ENCODE measurements around the gene THADA.
"Not testable (repeated sequence)": the region's sequence is repeated elsewhere in the genome, so short reads cannot be mapped to it uniquely, and the experiment has no call there.

Gene THADA

GRCh38 chr2:43462866-43463641 is 132.8 kb downstream of the THADA start:
- DNase-seq = no peak

GRCh38 chr2:43461453-43462073 is 134.3 kb downstream of the THADA start:
- DNase-seq = no peak

DNA sequence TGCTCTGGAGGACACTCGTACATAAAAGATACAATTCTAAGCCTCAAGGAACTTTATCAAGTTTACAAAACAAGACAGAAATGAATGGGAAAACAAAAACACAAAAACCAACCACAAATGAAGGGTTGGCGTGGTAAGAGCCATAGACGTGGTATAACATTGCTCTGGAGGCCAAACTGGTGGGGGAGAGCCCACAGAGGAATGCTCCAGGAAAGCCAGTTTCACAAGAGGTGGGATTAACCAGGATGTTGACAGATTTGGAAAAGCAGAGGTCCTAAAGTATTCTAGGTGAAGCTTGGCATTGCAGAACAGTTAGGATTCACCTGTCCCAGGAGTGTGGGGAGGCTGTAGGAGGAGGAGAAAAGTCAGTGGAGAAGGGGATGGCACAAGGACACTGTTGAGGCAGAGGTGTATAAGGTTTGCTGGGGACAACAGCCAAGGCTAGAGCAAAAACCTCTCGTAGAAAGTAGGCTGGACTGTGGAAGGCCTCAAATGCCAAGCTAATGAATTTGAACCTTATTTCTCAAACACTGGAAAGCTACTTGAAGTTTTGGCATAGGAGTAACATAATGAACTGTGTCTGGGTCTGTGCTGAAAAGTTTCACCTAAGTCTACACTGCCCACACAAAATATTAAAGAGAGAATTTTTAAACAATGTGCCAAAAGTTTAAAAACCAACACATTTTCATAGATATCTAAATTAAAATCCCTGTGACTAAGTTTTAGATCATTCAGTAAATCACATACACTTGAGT is 135.1 kb downstream of the THADA start:
- no peak for DNase-seq

- no peak for DNase-seq
Measured at GRCh38 chr2:43460174-43460546, 135.7 kb downstream of the THADA start.

DNA sequence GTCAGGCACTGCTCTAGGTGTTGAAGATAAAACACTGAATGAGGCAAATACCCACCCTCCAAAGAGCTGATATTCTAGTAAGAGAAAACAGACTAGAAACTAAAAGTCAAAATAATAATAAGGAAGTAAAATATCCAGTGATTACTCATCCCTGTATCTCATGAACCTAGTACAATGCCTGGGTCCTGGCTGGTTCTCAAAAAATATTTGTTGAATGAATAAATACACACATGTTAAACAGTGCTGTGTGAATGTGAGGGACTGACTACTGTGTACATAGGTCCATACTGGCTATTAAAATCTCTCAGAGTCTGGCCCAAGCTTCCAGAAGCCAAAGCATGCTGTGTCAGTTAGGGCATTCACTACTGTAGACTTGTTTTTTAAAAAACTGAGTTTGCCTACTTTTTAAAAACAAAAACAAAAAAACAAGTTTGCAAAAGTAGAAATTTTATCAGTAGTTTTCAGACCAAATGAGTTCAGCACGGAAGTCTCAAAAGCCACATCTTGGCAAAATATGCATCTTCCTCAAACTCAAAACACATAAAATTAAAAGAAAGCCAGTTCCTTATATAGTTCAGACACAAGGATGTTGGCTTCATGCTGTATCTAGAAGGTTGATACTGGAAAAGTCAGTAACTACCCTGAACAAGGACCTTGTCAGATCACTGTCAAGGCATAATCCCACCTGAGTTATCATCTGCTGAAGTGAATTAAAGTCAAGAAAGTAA is 136.2 kb downstream of the THADA start:
- DNase-seq = no peak

DNA sequence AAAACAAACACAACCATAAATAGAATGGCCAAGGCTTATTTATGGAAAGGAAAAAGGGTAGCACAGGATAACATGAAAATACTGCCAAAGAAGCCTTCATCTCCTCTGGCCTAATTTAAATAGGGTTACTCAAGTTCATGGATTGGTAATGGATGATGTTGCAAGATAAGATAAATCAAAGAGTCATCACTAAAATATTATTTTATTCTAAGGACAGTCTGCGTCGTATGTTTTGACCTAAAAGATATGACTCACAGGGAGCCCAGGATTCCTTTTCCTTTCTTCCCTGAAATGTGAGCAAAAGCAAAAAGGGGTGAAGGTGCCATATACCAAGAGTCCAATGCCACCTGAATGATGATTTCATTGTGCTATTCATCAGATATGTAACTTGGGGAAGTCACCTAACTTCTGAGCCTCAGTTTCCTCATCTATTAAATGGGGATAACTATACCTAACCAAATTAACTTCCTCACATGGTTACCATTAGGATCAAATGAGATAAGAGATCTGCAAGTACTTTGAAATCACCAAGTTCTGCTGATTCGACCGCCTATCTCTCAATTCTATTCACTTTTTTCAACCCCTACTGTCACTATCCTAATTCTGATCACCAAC is 137.7 kb downstream of the THADA start:
- DNase-seq = no peak

GRCh38 chr2:43455731-43456642 is 139.9 kb downstream of the THADA start:
- no peak for DNase-seq

DNA sequence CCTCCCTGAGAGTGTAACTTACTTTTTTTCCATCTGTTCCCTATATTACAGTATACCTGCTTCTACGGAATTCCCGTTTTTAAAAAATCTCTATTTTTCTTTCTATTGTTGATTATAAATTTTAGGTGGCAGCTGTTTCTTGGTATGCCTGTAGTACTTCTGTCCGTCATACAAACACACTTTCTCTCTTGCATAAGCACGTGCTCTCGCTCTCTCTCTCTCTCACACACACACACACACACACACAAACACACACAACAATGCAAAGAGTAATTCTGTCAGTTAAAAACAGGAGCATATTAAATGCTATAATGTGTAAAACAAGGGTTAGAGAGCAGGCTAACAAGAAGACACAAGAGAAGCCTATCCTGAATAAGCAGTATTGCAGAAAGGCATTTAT is 140.5 kb downstream of the THADA start:
- no peak for DNase-seq

DNA sequence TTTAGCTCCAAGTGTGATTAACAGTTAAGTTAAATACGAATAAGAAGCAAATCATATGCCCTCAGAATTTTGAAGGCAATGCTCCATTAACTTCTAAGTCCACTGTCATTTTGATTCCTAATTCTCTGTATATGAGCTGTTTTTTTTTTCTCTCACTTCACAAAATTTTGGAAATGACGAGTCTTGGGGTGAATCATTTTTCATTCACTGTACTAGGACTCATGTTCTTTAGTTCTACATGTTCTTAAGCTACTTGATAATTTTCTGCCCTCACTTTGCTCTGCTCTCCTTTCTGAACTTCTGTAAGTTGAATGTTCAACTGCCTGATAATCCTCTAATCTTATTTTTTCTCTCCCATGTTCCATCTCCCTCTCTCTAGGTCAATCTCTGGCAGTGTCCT is 141.0 kb downstream of the THADA start:
- no peak for DNase-seq

- no peak for DNase-seq
Measured at GRCh38 chr2:43453179-43454170, 142.4 kb downstream of the THADA start.

DNA sequence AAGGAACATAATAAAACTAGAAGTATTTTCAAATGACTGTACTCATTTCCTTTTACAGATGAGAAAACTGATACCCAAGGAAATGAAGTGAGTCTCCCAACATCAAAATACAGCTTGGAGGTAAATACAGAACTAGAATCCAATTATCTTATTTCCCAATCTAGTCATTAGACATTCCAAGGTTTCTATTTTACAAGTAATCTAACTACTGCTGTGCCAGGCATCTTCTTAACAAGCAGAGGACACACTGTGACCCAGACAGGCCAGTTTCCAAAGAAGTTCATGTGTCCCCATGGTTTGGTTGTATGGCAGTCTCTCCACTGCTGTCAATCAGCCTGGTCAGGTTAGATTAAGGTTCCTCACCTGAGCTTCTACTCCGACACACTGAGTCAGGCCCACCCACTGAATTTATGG is 143.5 kb downstream of the THADA start:
- no peak for DNase-seq

DNA sequence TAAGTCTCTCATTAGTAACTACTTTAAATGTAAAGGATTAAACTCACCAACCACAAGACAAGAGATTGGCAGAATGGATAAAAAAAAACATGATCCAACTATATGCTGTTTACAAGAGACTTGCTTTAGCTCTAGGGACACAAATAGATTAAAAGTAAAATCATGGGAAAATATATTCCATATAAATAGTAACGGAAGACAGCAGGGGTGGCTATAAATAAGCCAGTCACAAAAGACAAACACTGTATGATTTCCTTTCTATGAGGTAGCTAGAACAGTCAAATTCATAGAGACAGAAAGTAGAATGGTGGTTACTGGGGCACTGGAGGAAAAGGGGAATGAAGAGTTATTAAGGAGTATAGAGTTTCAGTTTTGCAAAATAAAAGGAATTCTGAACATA is 145.2 kb downstream of the THADA start:
- no peak for DNase-seq

DNA sequence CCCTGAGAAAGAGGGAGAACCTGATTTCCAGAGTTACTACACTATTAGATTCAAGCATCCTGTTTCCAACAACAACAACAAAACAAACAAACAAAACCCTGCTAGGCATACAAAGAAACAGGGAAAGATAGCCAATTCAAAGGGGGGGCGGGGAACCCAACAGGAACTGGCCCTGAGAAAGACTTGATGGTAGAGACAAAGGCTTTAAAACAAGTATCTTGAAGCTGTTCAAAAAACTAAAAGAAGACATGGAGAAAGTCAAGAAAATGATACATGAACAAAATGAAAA is 147.1 kb downstream of the THADA start:
- no peak for DNase-seq

DNA sequence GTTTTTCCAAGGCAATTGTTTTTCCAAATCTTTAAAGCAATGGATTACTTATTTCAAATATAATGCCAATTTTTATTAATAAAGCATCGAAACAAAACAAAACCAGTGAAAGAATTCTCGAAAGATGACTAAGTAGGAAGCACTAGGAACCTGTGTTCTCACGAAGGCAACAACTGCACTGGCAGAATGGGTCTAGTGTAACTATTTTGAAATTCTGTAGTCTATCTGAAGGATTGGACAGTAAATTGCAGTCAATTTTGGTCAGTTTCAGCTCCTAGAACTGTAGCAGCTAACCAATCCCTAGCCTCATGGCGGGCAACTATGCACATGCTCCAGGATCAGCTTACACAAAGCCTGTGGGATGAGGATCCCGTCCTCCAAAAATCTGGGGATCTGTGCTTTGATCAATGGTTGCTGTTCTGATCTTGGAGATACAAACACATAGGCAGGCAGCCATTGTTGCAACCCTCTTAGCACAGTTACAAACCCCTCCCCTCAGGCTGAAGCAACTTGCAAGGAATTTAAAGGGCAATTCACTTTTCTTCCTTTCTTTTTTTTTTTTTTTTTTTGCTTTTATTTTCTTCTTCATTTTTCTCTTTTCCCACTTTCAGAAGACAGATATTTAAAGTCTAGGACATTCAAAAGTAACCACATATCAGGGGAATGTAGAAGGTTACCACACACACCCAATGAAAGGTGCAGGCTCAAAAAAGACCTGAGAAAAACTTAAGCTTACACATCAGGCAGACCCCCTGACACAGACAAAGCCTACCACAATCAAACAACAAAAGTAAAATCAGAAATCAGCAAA is 147.6 kb downstream of the THADA start:
- DNase-seq = no peak

GRCh38 chr2:43446755-43447154 is 149.1 kb downstream of the THADA start:
- not testable (repeated sequence) for DNase-seq

- DNase-seq = no peak
Measured at GRCh38 chr2:43445781-43446180, 150.1 kb downstream of the THADA start.

DNA sequence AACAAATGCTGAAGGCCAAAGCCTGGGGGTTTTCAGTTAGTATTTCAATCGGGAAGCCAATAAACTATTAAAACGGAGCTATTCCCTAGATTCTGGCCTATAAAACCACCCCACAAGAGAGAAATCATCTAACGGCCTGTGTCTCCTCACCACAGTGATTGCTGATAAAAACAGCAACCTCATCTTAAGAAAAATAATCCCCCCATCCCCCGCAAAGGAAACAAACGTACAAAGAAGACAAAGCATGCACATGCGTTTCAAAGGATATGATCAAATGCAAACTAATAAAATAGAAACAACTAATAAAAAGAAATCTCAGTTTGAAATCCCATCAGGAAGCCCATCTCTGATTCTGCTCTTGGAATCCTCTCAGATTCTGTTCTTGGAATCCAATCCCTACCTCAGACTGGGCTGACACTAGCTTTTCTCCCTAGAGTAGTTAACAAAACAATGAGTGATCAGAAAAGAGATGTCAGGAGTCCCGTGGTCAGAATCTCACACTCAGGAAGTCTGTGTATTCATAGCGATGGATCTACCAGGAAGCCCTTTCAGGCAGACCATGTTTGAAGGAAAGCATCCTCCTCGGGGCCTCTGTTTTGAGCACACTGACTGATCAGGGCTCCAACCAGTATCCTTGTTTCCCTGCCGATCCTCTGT is 150.7 kb downstream of the THADA start:
- no peak for DNase-seq

- DNase-seq = no peak
Measured at GRCh38 chr2:43443282-43443681, 152.6 kb downstream of the THADA start.

DNA sequence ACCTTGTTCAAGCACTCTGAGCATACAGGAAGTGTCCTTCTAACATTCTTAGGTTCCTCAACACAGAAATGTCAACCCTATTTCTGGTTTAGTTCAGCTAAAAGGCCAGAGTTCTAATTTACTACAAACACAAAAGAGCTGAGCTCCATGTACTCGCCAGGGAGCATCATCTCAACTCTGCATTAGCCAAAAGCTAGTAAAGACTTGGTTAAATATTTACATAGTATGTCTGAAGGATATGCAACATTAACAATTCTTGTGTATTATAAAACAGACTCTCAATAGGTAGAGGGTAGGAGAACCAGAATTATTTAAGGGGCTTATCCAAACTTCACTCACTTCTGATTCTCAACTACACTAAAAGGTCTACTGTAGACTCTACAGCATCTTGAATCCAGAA is 154.6 kb downstream of the THADA start:
- DNase-seq = no peak
